ENCODE data around the gene NXNL2.

Gene NXNL2

DNA sequence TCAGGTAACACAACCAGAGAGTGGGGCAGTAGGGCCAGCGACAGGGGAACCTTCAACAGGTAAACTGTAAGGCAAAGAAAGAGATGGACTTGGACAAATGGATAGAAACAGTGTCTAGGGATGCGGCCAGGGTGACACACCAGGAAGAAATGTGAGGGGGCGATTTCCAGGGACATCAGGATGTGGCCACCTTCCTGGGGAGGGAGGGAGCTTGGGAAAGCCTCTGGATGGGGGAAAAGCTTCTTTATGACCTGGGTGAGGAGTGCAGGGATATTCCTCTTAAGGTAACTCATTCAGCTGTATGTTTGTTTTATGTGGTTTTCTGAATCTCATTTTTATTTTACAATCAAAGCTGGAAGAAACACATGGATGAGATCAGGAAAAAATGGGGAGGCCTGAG, 11.9 kb upstream of the NXNL2 start:
- H3K27ac ChIP-seq, result no peak overlapping the region
- TF ChIP-seq ZFX (IDR thresholded peaks at IDR 0.05), result no peak
- TF ChIP-seq CTCF (conservative IDR thresholded peaks at IDR 0.05), result no peak

- H3K27ac ChIP-seq, result no peak overlapping the region
- TF ChIP-seq CTCF (conservative IDR thresholded peaks at IDR 0.05) (no peak), ZFX (IDR thresholded peaks at IDR 0.05) (no peak)
Measured at GRCh38 chr9:88524911-88525310, 10.1 kb upstream of the NXNL2 start.

DNA sequence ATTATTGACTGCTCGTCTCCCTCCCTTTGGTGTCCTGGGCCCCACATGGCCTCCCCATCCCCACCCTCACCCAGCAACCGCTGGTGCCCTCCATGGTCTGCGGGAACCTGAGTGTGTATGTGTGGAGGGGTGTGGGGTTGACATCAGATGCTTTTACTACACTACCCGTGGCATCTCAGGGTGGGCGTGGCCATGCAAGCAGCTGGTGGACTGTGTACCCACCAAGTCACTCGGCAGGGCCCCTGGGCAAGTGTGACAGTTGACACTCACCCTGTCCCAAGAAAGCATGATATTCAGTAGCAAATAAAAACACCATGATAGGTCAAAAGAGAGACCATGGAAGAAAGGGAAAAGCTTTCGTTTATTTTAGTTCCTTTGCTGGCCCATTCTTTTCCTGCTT, 7.4 kb upstream of the NXNL2 start:
- no peak overlapping the region for H3K27ac ChIP-seq
- TF ChIP-seq CTCF (conservative IDR thresholded peaks at IDR 0.05) (no peak), ZFX (IDR thresholded peaks at IDR 0.05) (no peak)

GRCh38 chr9:88528080-88528790, 6.7 kb upstream of the NXNL2 start:
- H3K27ac ChIP-seq, result no peak overlapping the region
- TF ChIP-seq CTCF (conservative IDR thresholded peaks at IDR 0.05) (no peak), ZFX (IDR thresholded peaks at IDR 0.05) (no peak)

DNA sequence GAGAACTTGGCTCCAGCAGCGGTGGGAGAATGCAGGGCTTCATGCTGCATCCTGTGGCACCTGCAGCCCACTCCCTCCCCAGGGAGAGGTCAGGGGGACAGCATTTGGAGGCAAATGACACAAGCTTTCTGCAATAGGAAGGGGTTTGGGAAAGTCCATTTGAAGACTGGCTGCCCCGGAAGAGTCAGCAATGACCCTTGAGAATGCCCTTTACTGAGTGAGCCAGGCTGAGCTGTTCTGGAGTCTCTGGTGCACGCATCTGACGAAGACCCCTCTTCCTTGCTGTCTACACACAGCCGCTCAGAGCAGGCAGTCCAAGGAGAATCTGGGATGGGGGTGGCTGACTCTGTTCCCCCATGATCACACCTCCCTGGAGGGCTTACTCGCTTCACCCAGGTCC, 5.5 kb upstream of the NXNL2 start:
- TF ChIP-seq ZFX (IDR thresholded peaks at IDR 0.05), result no peak
- H3K27ac ChIP-seq, result no peak overlapping the region

DNA sequence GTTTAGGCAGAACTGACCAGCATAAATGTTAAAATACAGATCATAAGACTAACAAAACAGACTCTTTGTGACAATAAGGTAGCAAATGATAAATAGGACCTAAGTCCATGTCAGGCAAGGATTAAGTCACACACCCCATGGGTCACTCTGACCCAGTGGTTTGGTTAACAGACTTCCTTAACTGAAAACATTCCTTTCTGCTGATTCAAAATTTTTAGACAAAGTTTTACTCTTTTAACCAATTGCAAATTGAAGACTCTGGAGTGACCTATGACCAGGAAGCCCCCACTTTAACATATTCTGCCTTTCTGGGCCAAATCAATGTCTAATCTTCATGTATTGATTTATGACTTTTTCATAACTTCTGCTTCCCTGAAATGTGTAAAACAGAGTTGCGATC, 4.9 kb upstream of the NXNL2 start:
- no peak for TF ChIP-seq CTCF (conservative IDR thresholded peaks at IDR 0.05)
- TF ChIP-seq ZFX (IDR thresholded peaks at IDR 0.05), result no peak
- no peak overlapping the region for H3K27ac ChIP-seq

DNA sequence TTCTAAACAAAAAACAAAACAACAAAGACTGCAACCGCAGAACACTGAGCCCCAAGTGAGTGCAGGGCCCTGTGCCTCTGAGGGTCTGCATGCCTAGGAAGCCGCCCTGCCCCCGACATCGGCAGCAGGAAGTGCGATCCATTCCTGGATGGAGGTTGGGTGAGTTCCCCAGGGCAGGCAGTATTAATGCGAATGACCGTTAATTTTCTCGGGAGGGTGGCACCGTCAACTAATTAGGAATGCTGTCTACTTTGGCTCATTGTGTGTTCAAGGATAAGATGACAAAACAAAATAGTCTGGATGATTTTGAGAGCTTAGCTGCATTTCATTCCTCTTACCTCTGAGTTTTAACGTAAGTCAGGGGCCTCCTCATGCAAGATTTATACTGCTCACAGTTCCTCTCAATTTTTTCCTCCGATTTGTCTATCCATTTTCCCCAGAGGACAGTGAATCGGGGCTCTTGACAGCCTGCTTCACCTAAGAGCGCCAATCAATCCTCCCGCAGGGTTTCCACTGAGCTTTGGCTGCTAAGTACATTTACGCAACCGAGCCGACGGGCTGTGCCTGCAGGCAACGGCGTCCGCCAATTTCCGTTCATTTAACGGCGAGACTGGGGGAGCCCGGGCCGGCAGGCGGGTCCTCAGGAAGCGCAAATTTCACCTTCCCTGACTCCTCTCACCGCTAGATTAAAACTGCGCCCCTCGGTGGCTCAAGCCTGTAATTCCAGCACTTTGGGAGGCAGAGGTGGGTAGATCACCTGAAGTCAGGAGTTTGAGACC, 2.9 kb upstream of the NXNL2 start:
- H3K27ac ChIP-seq, result no peak overlapping the region
- no peak for TF ChIP-seq CTCF (conservative IDR thresholded peaks at IDR 0.05)
- TF ChIP-seq ZFX (IDR thresholded peaks at IDR 0.05), result no peak
